ENCODE data around the gene CA6. TPM values are rescaled to one million over a fixed set of nuclear protein-coding genes. Genes with fewer than 3 reads are reported as not detected.
"Not testable (repeated sequence)": the region's sequence is repeated elsewhere in the genome, so short reads cannot be mapped to it uniquely, and the experiment has no call there.

Gene CA6
- total RNA-seq, 4 donors from 2014 or later: not detected

DNA sequence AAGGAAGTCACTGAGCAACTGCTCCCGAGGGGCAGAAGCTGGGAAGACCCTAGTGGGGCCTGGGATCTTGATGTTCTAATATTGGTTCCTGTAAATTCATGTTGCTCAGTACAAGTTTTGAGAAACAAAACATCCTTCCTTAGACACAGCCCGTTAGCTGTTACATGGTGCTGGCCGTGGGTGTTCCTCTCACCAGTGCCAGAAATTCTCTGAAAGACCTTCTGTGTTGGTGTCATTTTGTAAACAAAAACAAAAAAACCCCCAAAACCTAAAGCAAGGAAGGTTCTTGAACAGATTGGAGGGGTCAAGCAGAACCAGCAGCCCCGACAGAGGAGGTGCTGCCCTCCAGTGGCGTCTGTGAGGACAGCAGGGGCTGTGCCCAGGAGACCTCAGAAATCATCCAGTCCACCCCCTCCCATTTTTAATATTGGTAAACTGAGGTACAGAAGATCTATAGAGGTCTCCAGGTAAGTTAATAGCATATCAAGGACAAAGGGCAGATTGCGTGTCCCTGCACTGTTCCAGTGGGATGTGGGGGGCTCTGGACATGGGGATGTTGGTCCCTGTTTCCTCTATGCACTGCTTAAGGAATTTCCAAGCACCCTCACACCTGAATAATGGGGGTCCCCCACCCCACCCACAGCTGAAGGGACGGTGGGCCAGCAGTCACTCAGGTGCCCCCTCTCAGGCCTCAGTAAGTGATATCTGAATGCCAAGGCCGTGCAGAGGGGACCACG, 42.4 kb downstream of the CA6 start:
- peak; percentile 51 to 66 for DNase-seq (ENCODE audit: low spot score in 2 of 2)
- Histone ChIP-seq H3K27me3 (no peaks in the 10 kb centered on the region), H3K27ac (peak overlapping the region; percentile 68 to 91 (median 78)), H3K4me3 (no peak overlapping the region), H3K4me1 (peaks cover 0 to 38% (median 15%) of the 10 kb centered on the region in 4 donors), H3K36me3 (no peaks in the 10 kb centered on the region), H3K9me3 (no peaks in the 10 kb centered on the region)
- 23 to 36% methylated on average over 8 of the region's 9 CpGs for WGBS, 2 donors
- TF ChIP-seq POLR2A (IDR thresholded peaks at IDR 0.05): peak in 1 of 2 donors; percentile 16
- TF ChIP-seq EP300 (IDR thresholded peaks at IDR 0.05): peak; percentile 50 to 83
- peak; percentile 89 to 96 (median 95) for TF ChIP-seq CTCF (IDR thresholded peaks at IDR 0.05)

DNA sequence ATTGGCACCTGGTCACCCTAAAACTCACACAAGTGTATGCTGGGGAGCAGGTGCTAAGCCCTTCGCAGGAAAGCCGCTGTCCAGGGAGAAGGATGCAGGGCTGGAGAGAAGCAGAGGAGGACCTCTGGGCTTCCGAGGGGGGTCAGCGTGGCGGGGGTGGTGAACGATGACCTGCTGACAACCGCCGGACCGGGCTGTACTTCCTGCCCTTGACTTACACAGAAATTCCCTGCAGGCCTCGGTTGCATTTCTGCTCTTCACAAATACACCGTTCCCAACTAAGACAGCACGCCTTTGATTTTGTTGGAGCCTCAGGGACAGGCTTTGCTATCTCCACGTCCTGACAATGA, 42.9 kb downstream of the CA6 start:
- no peaks in the 10 kb centered on the region for H3K27me3 ChIP-seq
- TF ChIP-seq POLR2A (IDR thresholded peaks at IDR 0.05) (no peak), EP300 (IDR thresholded peaks at IDR 0.05) (no peak), CTCF (IDR thresholded peaks at IDR 0.05) (no peak)
- peak overlapping the region; percentile 68 to 91 (median 78) for H3K27ac ChIP-seq
- H3K36me3 ChIP-seq: no peaks in the 10 kb centered on the region
- no peak for DNase-seq (ENCODE audit: low spot score in 2 of 2)
- no peaks in the 10 kb centered on the region for H3K9me3 ChIP-seq
- H3K4me1 ChIP-seq: peaks cover 0 to 38% (median 15%) of the 10 kb centered on the region in 4 donors
- no peak overlapping the region for H3K4me3 ChIP-seq
- whole genome bisulfite sequencing, 2 donors: 72 to 75% methylated on average over 13 of the region's 13 CpGs

- no peaks in the 10 kb centered on the region for H3K9me3 ChIP-seq
- H3K4me1 ChIP-seq: peaks cover 0 to 38% (median 15%) of the 10 kb centered on the region in 4 donors
- peak overlapping the region in 2 of 4 donors; percentile 85 to 91 for H3K27ac ChIP-seq
- WGBS, 2 donors: 86 to 90% methylated on average over 10 of the region's 11 CpGs
- DNase-seq (ENCODE audit: low spot score in 2 of 2): no peak
- H3K27me3 ChIP-seq: no peaks in the 10 kb centered on the region
- no peak overlapping the region for H3K4me3 ChIP-seq
- no peaks in the 10 kb centered on the region for H3K36me3 ChIP-seq
- no peak for TF ChIP-seq POLR2A (IDR thresholded peaks at IDR 0.05)
- TF ChIP-seq CTCF (IDR thresholded peaks at IDR 0.05): no peak
- TF ChIP-seq EP300 (IDR thresholded peaks at IDR 0.05): no peak
Measured at GRCh38 chr1:8989061-8989460, 43.4 kb downstream of the CA6 start.

GRCh38 chr1:8989821-8990220, 44.2 kb downstream of the CA6 start:
- DNase-seq (ENCODE audit: low spot score in 2 of 2): no peak
- H3K27me3 ChIP-seq: no peaks in the 10 kb centered on the region
- 61 to 71% methylated on average over 4 of the region's 4 CpGs for WGBS, 2 donors

DNA sequence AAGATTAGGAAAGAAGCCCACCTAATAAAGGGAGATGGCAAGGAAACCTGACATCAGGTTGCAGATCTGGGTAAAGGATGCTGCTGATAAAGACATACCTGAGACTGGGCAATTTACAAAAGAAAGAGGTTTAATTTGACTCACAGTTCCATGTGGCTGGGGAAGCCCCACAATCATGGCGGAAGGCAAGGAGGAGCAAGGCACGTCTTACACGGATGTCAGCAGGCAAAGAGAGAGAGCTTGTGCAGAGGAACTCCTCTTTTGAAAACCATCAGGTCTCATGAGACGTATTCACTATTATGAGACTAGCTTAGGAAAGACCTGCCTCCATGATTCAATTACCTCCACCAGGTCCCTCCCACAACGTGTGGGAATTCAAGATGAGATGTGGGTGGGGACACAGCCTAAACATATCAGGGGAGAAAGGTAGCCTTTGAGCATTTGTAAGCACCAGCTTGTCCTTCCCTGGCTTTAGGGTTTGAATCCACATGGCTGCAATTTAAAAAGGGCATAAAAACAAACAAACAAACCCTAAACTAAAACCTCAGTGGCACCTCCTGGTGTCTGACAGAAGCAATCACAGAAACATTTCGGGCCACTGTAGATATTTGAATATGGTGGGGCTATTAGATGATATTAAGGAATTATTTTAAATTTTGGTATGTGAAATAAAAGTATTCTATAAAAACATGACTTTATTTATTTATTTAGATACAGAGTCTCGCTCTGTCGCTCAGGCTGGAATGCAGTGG, 47.4 kb downstream of the CA6 start:
- H3K27ac ChIP-seq: no peak overlapping the region
- 87 to 91% methylated on average over 8 of the region's 8 CpGs for WGBS, 2 donors
- peaks cover 0 to 12% (median 2%) of the 10 kb centered on the region in 4 donors for H3K4me1 ChIP-seq
- TF ChIP-seq CTCF (IDR thresholded peaks at IDR 0.05): peak in 1 of 5 experiments; percentile 5
- TF ChIP-seq POLR2A (IDR thresholded peaks at IDR 0.05): no peak
- TF ChIP-seq EP300 (IDR thresholded peaks at IDR 0.05): no peak
- no peaks in the 10 kb centered on the region for H3K27me3 ChIP-seq
- DNase-seq (ENCODE audit: low spot score in 2 of 2): no peak
- no peaks in the 10 kb centered on the region for H3K36me3 ChIP-seq
- no peaks in the 10 kb centered on the region for H3K9me3 ChIP-seq
- H3K4me3 ChIP-seq: no peak overlapping the region

More at GRCh38 chr1:8989821-8990220, 44.2 kb downstream of the CA6 start:
- TF ChIP-seq EP300 (IDR thresholded peaks at IDR 0.05) (no peak), POLR2A (IDR thresholded peaks at IDR 0.05) (no peak)
- Histone ChIP-seq H3K36me3 (no peaks in the 10 kb centered on the region), H3K4me3 (no peak overlapping the region), H3K4me1 (peaks cover 0 to 38% (median 15%) of the 10 kb centered on the region in 4 donors), H3K27ac (peak overlapping the region in 2 of 4 donors; percentile 85 to 91), H3K9me3 (no peaks in the 10 kb centered on the region)

DNA sequence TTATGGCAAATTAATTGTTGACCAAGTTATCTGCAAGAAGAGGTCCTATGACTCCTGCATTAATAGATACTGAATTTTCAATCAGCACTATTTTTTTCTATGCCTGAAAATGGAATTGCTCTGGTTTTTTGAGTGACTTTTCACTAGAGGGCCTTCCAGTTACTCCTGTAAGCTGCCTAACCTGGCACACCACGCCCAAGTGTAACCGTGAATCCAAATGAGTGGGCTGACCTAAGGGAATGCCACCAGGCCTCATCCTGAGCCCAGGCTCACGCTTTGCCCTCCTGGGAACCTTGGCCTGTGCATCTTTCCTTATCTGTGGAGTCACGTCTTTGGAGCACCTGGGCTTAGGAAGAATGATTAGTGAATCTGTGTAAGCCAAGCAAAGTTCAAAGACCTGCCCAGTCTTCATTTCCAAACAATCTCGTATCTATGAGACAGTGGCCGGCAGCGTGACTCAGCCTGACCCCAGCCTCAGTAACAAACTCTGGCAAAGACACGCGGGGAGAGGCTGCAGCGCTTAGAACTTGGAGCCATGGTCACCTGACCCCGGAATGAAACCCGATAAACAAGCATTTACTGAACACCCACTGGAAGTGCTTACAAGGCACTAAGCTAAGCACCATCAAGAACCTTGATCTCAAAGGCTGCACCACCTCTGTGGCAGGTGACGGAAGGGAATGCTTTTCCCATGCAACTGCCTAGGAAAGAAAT, 48.5 kb downstream of the CA6 start:
- not testable (repeated sequence) for H3K27me3 ChIP-seq; DNase-seq (ENCODE audit: low spot score in 2 of 2); H3K4me3 ChIP-seq; H3K36me3 ChIP-seq; H3K9me3 ChIP-seq; H3K4me1 ChIP-seq; H3K27ac ChIP-seq
- WGBS, 2 donors: 86 to 92% methylated on average over 10 to 11 of the region's 13 CpGs

DNA sequence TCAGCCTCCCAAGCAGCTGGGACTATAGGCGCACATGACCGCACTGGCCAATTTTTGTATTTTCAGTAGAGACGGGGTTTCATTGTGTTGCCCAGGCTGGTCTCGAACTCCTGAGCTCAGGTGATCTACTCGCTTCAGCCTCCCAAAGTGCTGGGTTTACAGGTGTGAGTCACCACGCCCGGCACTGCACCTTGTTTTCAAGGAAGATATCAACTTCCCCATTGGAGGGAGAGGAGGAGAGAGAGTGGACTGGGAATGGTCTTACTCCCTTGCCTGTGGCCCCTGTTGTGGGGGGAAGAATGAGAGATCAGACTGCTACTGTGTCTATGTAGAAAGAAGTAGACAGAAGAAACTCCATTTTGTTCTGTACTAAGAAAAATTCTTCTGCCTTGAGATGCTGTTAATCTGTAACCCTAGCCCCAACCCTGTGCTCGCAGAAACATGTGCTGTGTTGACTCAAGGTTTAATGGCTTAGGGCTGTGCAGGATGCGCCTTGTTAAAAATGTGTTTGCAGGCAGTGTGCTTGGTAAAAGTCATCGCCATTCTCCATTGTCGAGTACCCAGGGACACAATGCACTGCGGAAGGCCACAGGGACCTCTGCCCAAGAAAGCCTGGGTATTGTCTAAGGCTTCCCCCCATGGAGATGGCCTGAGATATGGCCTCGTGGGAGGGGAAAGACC, 56.0 kb downstream of the CA6 start:
- not testable (repeated sequence) for H3K36me3 ChIP-seq; H3K4me3 ChIP-seq; H3K27ac ChIP-seq; H3K27me3 ChIP-seq; H3K4me1 ChIP-seq; DNase-seq (ENCODE audit: low spot score in 2 of 2); H3K9me3 ChIP-seq
- 70 to 76% methylated on average over 13 of the region's 13 CpGs for WGBS, 2 donors

GRCh38 chr1:9002215-9002560, 56.5 kb downstream of the CA6 start:
- H3K9me3 ChIP-seq; H3K27ac ChIP-seq; H3K4me1 ChIP-seq; DNase-seq (ENCODE audit: low spot score in 2 of 2); H3K36me3 ChIP-seq; H3K4me3 ChIP-seq; H3K27me3 ChIP-seq: not testable (repeated sequence)
- 74 to 82% methylated on average over 11 of the region's 11 CpGs for WGBS, 2 donors

All from tibial nerve (tissue), 4 donors.